NCI-H1694 treated with DMSO at 0.1 percent for 48 hours (cell line): Measurements from ENCODE around the gene SDK1.

Experiments used
- DNase-seq: peaks from one replicate; lab custom pipeline; 2025; lab: John Stamatoyannopoulos, UW

The SDK1 gene

GRCh38 chr7:3464900-3465622 is 164.0 kb downstream of the SDK1 start:
- no peak for DNase-seq

DNA sequence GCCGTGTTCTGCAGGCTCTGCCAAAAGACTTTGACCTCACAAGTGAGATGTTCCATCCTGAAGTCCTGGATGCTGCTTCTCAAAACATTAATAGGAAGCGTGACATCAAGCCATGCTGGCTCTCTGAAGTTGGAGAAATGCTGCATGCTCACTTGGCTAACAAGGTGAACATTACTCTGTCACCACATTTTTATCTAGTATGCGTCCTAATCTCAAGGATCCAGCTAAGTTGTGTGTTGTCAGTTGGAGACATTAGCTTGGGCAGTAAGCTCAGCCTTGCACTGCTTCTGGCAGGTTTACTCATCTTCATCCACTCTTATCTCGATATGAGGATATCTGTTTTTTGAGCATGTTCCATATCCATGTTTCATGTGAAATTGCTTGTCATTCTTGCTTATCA is 165.2 kb downstream of the SDK1 start:
- DNase-seq: no peak

- no peak for DNase-seq
These were observed 168.6 kb downstream of the SDK1 start for GRCh38 chr7:3469641-3470040.

DNA sequence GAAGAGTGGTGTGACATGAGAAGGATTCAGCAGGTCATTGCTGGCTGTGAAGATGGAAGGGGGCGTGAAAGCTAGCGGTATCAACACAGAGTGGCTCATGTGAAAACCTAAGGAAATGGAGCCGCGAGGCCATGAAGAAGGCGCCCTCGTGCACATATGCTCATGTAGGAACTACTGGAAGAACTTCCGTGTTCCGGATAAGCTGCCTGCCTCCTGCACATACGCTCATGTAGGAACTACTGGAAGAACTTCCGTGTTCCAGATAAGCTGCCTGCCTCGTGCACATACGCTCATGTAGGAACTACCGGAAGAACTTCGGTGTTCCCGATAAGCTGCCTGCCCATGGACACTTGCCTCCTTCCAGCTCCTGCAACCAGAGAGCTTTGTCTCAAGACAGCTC is 179.1 kb downstream of the SDK1 start:
- no peak for DNase-seq

- DNase-seq: no peak
These were observed 180.4 kb downstream of the SDK1 start for GRCh38 chr7:3481435-3481834.

DNA sequence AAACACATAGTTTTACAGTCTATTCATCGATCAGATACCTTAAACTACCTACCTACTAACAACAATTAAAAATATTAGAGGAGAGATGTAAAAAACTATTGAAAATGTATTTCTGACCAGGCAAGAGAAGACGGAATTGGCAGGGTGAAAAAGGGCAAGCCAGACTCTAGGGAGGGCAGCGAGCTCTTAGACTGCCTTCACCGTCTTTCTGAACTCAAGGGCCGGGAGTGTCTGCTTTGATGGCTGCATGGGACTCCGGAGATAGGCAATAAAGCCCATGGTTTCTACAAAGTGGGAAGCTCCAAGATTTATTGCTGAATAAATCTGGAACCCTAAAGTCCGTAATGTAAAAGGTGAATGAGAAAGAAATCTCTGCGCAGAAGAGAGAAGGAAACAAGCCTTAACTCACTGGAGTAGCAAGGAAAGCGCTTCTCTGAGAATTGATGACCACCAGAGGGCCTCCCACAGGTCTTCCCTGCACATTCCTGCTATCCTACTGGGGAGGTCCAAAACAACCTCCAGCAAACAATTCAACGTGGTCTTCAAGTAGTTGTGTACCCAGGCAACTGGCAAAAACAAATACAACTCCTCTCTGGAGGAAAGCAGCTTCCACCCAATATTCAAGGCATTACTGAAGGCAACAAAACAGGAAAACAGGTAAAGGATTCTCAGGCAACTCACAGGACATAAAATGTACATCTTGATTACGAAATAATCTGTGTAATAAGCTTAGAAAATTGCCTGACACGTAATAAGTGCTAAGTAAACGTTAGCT is 181.3 kb downstream of the SDK1 start:
- peak; percentile 27 for DNase-seq

- no peak for DNase-seq
These were observed 185.8 kb downstream of the SDK1 start for GRCh38 chr7:3486841-3487240.

- DNase-seq: no peak
These were observed 187.8 kb downstream of the SDK1 start for GRCh38 chr7:3488829-3489228.

- DNase-seq: no peak
These were observed 192.4 kb downstream of the SDK1 start for GRCh38 chr7:3493499-3493898.

- no peak for DNase-seq
These were observed 193.9 kb downstream of the SDK1 start for GRCh38 chr7:3494947-3495346.

DNA sequence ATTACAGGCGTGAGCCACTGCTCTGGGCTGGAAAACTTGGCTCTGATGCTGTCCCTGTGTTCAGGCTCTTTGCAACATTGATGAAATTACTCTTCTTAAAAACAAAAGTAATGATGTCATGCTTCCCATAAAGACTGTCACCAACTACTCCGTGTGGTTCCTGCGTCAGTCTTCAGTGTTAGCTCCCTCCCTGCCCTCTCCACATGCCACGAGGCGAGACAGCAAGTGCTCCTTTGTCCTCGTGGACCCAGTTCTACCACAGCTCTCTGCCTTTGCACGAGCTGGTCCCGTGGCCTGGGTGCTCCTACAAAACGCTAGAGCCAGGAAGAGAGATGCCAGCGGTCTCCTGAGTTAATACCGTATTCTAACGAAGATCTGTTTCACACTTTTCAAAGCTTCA is 194.5 kb downstream of the SDK1 start:
- no peak for DNase-seq

- DNase-seq: no peak
These were observed 194.9 kb downstream of the SDK1 start for GRCh38 chr7:3495954-3496353.

DNA sequence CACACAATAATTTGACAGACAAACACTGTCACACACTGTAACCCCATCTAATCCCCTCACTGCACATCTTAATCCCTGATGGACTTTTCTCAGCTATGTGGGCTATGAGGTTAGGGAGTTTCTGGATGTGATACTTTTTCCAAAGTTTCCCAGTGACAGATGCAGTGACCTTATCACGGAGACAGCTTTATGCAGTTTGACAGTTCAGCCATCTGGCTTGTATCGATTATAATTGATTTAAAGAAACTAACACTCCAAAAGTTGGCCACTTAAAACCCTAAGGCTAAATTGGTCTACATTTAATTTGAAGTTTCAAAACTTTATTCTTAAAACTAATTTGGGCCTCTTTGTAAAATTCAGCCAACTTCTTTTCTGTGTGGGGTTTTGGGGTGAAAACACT is 196.7 kb downstream of the SDK1 start:
- DNase-seq: no peak

DNA sequence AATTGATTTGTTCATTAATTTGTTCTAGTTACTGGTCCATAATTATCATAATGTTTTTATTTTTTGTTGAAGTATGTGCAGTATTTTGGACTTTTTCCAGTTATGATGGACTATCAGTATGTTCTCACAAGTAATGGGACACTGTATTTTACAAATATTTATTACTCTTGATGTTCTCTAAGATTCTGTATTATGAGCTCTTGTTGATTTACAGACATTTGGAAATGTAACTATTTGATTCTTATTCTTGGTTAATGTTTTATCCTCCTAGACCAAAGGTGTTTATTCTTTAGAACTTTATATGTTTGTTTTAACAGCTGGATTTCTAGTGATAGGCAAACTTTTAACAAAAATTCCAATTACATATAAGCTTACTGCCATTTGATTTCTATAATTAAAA is 200.6 kb downstream of the SDK1 start:
- DNase-seq: no peak

- DNase-seq: no peak
These were observed 203.3 kb downstream of the SDK1 start for GRCh38 chr7:3504384-3504783.

DNA sequence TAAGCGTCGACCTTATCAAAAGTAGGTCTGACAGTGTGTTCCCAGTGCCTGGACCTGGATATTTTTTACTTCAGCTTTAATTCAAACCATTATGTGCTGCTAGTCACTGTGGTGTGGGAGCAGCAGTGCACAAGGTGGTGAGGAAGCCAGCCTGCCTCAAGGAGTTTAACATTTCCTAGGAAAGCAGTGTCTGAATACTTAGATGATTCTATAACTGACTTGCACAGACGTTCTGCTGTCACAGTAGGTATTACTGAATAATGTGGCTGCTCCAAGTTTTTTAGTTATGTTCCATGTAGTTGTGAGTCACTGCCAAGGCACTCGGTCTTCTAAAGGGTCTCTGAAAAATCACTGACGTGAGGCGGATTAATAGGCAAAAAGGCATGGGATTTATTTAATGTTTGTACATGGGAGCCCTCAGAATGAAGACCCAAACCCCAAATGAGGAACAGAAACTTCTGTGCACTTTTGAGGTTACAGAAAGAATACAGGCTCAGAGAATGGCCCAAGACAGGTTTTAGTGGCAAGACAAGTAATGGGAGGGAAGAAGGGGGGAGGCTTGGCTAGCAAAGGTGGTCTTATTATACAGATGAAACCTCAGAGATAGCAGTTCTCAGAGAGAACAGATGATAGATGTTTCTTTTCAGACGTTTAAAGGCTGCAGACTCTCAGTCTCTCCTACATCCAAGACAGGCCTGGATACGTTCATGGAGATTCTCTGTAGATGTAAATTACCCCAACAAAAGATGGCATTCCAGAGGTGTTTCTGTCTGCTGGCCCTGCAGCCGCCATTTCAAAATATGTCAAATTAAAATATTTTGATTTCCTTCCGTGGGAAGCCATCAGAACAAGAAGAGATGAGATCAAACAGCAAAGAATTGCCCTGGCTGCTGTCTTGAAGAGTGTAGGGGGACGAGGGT is 209.3 kb downstream of the SDK1 start:
- no peak for DNase-seq

DNA sequence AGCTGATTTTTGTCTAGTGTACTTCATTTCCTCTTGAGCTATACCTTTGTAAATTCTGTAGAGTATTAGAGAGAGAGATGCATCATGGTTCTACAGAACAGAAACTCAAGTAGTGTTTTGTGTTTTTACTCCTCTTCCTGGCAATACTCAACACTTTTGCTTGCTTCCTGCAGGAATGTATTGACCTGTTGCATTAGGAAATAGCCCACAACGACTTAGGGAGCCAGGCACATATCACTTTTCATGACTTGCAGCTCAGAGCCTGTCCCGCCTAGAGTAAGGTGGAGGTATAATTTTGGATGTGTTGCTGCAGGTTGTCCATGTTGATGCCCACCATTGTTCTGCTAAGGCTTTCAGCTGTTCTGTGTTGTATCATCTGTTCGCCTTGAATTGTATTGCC is 216.3 kb downstream of the SDK1 start:
- no peak for DNase-seq

DNA sequence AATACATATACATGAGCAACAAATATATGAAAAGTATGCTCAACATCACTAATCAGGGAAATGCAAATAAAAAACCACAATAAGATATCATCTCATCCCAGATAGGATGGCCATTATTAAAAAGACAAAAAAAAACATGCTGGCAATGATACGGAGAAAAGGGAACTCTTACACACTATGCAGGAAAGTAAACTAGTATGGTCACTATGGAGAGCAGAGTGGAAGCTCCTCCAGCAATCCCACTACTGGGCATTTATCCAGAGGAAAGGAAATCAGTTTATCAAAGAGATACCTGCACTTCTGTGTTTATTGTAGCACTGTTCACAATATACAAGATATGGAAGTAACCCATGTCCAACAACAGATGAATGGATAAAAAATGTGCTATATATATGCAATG is 217.5 kb downstream of the SDK1 start:
- no peak for DNase-seq

DNA sequence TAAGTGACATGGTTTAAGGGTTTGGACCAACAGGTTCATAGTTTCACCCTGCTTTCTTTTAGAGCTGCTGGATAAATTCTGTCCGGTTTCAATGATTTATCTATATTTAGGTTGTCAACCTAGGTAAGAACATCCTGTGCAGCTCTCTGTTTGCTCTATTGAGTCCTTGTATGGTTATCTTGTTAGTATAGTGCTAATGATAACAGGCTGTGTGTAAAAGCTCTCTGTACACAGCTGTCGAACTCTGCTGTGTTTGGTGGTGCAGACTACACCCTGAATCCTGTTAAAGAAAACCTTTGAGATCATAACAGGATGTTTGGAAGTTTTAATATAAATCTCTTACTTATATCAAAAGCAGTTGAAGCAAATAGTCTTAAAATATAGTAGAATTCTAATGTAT is 219.2 kb downstream of the SDK1 start:
- DNase-seq: no peak

GRCh38 chr7:3527496-3528124 is 226.6 kb downstream of the SDK1 start:
- no peak for DNase-seq

- DNase-seq: no peak
These were observed 232.0 kb downstream of the SDK1 start for GRCh38 chr7:3533040-3533439.

DNA sequence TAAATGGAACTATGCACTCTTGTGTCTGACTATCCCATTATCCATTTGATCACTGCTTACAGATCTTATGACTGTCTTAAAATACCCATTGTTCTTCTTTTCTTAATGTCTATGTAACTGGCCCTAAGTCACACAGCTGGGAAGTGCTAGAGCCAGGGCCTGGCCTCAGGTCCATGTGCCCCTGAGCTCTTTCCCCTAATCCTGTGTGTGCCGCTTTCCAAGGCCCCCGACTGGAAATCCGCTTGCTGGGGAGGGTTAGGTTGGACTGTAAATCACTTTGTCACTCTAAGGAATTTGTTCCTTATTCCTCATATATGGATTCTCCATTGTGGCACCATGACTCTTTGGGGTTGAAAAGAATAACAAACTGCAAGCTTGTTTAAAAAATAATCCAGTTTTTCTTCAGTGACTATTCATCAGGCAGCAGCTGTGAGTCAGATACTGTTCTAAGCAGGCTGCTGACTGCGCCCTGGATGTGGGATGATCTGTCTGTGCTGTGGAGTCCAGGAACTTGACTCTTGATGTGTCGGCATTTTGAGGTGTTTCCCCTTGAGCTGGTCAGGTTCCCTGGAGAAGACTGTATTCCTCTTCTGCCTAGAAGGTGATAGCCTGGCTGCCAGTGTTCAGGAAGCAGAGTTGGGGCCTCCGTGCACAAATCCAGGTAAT is 236.3 kb downstream of the SDK1 start:
- DNase-seq: no peak
